M059J (cell line): Measurements from ENCODE around the gene NOLC1. TPM values are rescaled to one million over a fixed set of nuclear protein-coding genes. Genes with fewer than 3 reads are reported as not detected.

Experiments
- DNase-seq: peaks from one replicate; pipeline ENCODE4 v3.0.0-alpha.2; 2012; ENCODE audit warnings: low read depth
- total RNA-seq: library from RNA; depleted of rRNA; stranded (reverse); fragments of >200 nt; shearing (Covaris generic); gene quantifications from 2 replicates; pipeline ENCODE4 v1.2.3, GENCODE V29; 2014; rRNA removed

NOLC1 gene
- total RNA-seq = 50.7 and 63.0 TPM in 2 replicates

DNA sequence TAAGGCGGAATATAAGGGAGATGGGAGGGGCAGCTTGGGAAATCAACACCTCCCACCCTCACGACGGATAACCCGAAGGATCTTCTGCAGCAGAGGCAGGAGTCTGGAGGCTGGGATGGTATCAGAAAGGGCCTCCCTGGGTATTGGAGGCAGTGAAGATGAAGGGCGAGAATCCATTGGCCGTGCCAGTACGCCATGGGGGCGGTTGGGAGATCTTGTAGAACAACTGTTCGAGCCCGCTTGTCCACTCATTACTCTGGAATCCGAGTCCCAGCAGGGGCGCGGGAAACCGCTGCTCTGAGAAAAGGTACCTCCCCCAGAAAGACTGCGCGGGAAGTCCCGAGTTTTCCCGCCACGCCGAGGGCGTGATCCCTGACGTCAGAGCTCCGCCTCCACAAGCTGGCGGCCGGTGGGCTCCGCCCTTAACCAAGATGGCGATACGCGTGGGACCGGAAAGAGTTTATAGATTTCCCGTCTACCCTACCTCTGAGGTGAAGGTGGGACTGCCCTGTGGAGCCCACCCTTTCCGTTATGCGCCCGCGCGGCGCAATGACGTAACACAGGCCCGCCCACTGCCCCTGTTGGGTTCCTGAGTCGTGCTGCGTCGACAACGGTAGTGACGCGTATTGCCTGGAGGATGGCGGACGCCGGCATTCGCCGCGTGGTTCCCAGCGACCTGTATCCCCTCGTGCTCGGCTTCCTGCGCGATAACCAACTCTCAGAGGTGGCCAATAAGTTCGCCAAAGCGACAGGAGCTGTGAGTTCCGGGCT is at the start of gene NOLC1:
TSS of gene NOLC1 (plus strand) at position 616 of the 771 bp plus-strand sequence. CDS start at position 638, 22 bp downstream.
- peak; percentile 98 for DNase-seq

GRCh38 chr10:102102421-102102820 is 49.8 kb upstream of the NOLC1 start:
- DNase-seq = no peak

GRCh38 chr10:102106998-102107397 is 45.2 kb upstream of the NOLC1 start:
- DNase-seq = no peak

DNA sequence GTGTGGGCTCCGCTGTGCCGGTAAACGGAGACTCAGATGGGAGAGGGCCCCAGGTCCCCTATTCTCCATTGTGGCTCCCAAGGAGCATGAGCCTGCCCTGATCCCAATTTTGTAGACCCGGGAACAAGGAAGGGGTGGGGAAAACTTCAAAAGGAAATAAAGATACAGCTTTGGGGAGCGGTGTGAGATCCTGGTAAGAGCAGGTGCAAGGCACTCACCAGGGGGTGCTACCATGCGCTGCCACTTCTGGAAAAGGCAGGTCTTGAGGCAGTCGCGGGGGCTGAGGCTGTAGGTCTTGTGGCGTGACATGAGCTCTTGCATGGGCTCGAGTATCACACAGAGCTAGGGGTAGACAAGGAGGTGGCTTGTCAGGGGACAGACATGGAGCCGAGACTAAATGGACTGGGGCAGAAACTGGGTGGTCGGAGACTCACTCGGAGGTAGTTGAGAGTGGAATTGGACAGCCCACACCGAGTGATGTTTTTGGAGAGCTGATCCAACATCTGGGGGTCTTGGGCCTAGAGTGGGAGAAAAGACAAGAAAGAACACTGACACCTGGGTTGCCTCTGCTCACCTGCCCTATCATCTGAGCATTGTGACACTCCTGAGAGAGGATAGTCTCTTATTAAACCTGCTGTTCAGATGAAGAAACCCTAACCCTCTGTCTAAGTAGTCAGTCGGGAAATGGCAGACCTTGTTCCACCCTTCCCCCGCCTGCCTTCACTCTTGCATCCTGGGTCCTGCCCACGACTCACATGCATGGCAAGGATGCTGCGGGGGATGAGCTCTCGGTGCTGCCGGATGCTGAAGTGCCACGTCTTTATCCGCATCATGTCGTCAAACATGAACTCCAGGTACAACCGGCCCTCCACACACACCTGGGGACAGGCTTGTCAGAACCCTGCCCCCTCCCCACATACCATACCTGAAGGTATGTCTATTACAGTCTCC is 42.7 kb upstream of the NOLC1 start:
- DNase-seq = no peak

DNA sequence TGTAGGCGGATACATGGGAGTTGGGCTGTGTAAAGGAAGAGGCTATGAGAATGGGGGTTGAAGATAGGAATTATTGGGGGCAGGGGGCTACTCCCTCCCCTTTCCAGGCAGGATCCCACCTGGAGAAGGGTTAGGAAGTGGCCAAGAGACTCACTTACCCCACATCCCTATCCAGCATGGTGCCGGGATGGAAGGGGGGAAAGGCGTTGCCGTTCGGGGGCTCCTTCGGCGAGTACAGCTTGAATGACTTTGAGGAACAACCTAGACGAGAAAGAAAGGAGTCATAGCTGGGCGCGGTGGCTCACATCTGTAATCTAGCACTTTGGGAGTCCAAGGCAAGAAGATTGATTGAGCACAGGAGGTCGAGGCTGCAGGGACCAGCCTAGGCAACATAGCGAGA is 40.9 kb upstream of the NOLC1 start:
- no peak for DNase-seq

DNA sequence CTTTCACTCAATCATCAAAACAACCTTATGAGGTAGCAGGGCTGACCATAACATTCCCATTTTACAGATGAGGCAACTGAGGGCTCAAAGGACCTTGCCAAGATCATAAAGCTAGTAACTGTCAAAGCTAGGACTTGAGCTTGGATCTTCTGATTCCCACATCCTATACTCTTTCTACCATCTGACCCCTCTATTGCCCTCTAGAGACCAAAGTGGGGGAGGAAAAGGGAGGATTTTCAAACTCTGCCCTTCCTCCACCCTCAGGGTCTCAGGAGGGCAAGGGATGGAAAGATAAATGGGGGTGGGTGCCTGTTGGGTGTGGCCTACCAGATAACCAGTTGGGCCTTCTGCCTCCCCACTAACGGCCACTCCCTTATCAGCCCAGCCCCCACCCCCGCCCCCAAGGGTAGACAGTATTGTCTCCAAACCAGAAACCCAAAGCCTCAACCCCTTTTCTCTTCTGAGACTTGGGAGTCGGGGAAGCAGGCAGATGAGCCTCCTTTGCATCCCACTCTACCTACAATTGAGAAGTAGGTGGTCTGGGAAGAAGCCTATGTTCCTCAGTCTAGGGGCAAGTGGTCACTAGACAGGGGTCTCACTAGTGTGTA is 39.9 kb upstream of the NOLC1 start:
- DNase-seq = no peak

DNA sequence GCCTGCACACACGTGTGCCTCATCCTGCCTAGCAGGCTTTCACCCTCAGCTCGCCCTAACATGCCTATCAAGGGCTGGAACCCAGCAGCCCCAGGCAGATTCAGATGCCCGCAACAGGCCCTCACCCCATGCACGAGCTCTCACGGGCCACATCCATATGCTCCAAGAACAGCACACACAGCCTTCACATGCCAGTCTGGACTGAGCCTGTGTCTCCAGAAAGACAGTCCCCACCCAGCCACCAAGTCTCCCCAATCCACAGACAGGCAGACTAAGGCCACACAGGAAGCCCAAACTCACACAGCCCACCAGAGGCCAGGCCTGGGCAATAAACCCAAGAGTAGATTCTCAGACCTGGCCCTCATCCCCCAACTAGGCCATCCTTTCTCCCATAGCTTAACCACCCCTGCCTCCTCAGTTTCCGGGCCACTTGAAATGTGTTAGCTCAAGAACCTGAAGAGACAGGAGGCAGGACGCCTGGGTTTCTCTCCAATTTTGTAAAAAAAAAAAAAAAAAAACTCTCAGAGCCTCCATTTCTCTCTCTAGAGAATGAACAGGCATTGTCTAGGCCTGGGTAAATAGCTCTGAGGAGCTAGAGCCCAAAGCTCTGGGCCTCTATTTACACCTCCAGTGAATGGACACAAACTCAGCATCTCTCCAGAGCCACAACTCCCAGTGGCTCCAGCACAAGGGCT is 38.8 kb upstream of the NOLC1 start:
- no peak for DNase-seq

GRCh38 chr10:102113956-102114857 is 38.0 kb upstream of the NOLC1 start:
- peak; percentile 44 for DNase-seq

GRCh38 chr10:102114861-102115618 is 37.1 kb upstream of the NOLC1 start:
- peak; percentile 89 for DNase-seq

GRCh38 chr10:102115775-102116174 is 36.4 kb upstream of the NOLC1 start:
- DNase-seq = no peak

- DNase-seq = no peak
Observed at GRCh38 chr10:102116656-102117055, 35.5 kb upstream of the NOLC1 start.

DNA sequence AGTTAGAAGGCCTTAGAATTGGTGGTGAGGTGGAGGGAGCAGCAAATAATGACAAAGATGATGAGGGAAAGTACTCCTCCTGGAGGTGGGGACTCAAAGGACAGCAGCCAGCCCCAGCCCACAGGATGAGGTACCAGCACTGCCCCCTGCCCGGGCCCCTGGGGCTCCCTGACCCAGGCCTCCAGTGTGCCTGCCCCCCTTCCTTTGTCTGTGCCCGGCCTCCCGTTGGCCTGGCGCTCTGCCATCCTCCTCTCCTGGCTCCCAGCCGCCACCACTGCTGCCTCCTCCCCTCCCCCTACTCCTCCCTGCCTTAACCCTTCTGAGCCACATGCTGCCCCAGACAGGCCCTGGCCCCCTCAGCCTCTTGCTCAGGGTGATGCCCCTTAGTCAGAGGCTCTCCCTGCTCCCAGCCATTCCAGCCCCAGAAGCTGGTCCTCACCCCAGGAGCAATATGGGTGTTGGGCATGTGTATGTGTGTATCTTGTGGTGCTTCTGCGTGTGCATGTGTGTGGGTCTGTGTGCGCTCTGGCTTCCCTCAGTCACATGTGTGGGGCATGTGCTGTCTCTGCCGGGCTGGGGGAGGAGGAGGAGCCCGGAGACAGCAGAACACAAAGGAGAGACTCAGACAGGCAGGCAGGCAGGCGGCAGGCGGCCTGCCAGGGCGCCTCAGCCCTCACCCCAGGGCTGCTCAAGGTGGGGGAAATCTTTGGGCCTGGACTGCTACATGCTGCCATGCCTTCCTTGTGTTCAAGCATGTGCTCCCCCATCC is 34.6 kb upstream of the NOLC1 start:
- peak; percentile 80 for DNase-seq

DNA sequence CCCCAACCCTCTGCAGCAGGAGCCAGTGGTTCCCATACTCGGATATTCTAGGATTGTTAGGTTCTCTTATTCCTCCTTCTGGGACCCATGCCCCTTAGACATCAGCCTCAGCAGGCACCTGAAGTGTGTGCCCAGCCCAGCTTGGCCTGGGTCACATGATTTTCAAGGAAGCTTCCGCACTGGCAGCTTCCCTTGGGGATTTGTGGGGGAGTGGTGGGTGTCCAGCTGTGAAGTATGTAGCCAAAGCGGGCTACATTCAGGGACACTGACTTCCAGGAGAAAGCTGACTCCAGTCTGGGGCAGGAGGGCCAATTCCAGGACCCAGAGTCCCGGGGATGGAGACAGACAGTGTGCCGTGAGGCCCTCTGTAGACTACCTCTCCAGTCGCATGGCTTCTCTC is 33.3 kb upstream of the NOLC1 start:
- no peak for DNase-seq

DNA sequence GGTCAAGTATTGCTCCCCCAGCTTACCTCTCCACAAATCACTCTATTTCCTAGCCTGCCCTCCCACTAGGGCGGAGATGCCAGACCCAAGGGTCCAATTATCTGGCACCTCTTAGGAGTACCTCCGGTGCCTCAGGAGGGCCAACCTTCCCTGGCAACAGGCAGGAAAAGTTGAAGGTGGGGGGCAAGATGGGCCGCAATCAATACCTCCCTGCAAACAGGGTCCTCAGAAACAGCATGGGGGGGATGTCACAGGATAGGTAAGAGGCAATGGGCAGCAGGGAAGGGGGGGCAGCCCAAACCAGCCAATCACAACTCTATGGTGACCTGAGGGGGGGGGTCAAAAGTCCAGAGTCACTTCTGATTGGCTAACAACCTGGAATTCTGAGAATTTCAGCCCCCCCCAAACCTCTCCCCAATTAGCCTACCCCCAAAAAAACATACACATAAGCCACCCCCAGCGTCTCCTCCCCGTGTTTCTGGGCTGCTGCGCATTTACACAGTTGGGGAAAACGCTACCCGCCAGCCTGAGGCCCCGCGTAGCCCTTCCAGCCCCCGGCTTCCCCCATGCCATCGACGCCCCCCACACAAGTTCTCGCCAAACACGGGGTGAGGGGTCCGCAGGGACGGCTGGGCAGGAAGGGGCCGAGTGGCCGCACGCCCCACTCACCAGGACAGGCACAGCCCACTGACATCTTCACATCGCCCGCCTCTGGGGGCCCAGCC is 32.6 kb upstream of the NOLC1 start:
- DNase-seq = peak; percentile 63

DNA sequence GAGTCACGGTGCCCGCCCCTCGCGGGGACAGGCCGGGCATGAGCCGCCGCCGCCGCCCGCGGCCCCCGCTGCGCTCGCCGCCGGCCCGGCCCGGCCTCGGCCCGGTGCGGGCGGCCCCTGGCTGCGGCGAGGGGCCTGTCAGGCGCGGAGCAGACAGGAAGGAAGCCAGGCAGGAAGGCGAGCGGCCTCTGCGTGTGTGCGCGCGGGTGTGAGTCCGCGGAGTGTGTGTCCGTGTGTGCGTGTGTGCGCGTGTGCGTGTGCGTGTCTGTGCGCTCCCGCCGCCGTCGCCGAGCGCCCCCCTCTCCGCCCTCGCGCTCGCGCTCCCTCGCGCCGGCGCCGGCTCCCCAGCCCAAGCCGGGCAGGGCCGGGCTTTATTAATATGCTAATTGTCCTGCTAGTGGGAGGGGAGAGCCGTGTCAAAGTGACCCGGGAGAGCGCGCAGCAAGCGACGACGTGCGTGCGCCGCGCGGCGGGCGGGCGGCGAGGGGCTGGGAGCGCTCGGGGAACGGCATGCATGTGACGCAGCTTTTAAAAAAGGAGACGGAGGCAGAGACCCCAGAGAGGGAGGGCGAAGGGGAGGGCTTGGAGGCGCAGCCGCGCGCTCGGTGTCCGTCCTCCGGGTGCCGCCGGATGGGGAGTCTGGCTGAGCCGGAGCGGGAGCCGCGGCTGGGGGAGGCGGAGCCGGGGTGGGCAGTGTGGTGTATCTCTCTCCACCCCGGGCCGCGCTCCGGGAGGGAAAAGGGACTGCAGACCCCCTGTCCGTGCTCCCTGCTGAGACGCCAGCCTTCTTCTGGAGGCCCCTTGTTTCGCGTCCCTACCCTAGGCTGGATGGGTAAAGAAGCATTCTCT is 31.8 kb upstream of the NOLC1 start, which contains the start of gene LDB1:
TSS of gene LDB1 (minus strand) at position 227 of the 849 bp plus-strand sequence. CDS start 258 bp downstream, outside the sequence.
- peak; percentile 71 for DNase-seq

DNA sequence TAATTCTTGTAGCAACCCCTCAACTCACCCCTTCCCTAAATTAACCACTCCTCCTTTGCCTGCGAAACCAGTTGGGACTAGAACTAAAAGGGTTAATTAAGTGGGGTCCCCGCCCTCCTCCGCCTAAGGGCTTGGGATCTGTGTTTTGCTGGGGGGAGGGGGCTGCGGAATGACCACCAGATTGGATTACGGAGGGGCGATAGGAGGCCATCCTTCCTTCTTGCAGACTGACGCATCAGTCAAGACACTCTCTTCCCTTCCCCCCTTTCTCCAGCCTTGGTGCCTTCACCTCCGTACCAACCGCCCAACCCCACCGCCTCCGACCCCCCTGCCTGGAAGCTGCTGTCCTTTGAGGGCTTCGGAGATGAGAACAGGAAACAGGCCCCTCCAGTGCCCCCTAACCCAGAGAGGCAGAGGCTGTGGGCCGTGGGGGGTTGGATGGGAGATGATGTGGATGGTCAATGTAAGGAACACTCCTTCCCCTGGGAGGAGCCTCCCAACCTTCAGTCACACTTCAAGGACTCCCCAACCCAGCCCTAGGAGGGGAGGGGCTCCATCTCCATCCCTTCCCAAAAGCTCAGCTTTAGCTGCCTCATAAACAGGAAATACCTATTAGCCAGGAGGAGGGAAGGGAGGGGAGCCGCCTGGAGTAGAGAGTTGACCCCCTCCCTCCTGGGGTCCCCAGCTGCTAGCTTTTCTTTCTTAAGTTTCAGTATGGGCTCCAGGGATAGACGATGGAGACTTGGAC is 31.0 kb upstream of the NOLC1 start:
- DNase-seq = peak; percentile 62
